ENCODE data around the gene TSPAN12. TPM values are rescaled to one million over a fixed set of nuclear protein-coding genes. Genes with fewer than 3 reads are reported as not detected.
A peak's percentile ranks its signal among the peaks of the same experiment; 100 is the strongest.

Gene TSPAN12
- polyA plus RNA-seq, 4 donors, result 181 to 199 (median 193) TPM

DNA sequence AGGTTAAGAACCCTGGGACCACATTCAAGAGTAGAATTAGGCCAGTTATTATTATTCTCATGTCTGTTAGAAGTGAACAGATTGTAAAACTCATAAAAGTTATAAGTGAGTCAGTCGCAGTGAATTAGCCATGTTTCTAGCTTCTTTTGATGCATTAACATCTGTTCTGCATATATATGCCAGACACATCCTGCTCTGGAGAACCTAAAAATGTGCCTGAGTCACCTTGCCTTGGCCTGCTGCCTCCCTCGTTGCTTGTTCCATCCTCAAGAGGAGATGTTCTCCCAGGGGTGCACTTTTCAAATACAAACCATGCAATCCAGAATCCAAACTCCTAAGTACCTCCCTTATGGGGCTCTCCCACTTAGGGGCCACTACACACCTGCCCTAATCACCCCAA, 14.8 kb downstream of the TSPAN12 start:
- no peak for DNase-seq (ENCODE audit: low read depth in 4 of 4, low spot score in 3 of 4)

DNA sequence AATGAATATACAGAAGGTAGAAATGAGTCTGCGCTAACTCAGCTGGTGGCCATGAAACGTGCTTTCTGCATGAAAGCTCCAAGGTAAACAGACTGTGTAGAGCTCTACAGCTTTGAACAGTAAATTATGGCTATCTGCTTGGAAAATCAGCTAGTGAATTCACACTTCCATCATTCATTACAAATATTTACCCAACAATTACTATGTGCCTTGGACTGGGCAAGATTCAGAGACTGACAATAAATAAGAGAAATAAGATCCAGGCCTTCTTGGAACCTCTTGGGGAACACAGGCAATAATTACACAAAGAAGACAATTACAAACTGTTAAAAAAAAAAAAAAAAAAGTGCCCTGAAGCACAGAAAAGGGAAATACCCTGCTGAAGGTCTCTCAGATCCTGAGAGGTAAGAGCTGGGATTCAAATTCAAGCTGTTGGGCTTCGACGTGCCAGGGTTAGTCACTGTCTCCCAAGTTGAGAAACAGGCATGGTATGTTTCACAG, 15.8 kb downstream of the TSPAN12 start:
- no peak for DNase-seq (ENCODE audit: low read depth in 4 of 4, low spot score in 3 of 4)

DNA sequence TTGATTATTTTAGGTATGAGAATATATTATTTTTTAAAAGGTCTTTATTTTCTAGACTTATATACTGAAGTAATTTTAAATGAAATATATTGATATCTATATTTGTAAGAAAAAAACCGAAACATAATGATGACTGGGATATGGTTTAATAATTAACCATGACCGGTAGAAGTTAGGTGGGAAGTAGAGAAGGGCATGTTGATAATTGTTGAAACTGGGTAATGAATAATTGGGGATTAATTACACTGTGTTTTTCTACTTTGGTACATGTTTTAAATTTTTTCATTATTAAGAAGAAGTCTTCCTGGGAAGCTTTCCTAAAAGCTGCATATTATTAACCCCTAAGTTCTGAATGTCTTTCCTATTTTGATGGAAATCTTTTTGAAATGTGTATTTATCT, 16.3 kb downstream of the TSPAN12 start:
- DNase-seq (ENCODE audit: low read depth in 4 of 4, low spot score in 3 of 4), result no peak

DNA sequence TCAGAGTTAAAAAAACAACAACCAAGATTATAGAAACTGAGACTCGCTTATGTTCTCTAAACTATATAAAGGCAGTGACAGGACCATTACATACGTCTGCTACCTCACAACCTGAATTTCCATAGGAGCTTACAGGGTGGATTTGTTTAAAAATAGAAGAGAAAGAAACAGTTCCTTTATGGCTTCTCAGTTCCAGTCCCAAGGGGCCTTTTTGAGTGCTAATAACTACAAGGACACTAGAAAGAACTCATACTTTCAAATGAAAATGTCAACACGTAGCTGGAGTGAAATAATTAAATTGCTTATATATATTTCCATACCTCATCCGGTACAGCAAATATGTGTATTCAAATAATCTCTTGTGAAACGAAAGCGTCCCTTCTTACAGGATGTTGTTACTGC, 19.7 kb downstream of the TSPAN12 start:
- DNase-seq (ENCODE audit: low read depth in 4 of 4, low spot score in 3 of 4), result no peak

DNA sequence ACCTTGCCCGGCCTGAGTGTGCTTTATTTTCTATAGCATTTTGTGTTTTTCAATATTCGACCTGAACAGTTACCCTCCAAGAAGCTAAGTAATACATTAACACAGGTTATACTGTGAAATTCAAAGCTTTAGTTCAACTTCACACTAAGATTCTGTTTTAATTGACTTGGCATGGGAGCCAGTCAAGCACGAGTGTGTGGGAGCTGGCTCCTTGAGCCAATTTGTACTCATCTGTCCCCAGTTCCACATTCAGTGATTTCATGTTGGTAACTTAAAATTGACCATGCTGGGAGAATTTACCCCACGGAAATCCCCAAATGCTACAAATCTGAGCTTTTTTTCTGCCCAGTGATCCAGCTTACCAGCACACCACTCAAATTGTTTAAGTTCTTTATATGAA, 20.3 kb downstream of the TSPAN12 start:
- peak in 1 of 4 donors; percentile 28 for DNase-seq (ENCODE audit: low read depth in 4 of 4, low spot score in 3 of 4)

DNA sequence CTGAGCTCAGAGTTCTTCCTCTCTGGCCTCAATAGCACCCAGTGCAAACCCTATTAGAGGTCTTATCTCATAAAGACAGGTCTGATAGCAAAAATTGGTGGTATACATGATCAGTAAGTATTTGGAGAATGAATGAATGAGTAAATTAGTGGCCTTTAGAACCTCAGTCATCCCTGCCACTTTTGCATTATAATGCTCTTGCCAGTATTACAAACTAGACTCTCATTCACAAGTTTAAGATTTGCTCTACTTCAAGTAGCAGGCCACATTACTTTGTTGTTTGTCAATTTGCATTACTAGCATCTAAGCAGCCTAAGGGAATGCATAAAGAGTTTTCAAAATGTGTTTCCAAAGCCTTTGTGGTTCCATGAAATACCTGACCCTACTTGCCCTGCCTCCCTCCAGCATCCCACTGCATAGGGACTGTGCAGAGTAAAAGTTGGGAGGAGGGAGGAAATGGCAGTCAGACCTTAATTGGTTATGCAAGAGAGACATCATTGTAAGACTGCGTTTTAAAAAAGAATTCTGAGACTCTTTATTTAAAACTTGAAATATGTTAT, 21.3 kb downstream of the TSPAN12 start:
- DNase-seq (ENCODE audit: low read depth in 4 of 4, low spot score in 3 of 4), result no peak

DNA sequence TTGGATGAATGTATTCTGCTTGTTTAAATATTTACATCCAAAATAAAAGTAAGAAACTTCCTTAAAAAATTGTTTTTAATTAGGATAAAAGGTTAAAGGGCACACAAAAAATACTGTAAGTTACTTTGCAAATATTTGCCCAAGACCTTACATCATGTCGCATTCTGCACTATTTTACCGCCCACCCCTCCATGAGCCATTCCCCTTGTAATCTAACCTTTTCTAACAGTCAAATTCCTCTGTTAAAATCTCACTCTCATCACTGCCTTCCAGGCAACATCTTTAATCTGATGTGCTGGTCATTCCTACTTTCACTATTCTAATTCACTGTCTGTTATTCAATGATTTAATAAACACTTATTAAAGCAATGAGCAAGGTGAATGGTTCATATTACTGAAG, 23.2 kb downstream of the TSPAN12 start:
- no peak for DNase-seq (ENCODE audit: low read depth in 4 of 4, low spot score in 3 of 4)

DNA sequence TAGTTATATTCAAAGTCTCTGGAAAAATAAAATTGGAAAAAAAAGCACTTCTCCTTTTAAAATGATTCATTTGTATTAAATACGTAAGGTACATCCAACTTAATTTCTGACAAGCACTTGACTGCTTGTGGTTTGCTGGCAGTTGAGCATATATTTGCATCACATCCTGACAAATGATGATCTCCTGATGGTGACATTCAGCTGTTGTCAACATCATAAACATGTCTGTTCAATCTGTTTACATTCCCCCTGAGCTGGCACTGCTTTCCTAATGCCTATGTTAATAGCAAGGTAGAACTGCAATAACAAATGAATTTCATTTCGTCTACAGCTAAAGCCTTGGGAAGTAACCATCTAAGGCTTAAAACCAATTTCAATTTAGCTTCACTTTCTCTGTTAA, 24.4 kb downstream of the TSPAN12 start:
- no peak for DNase-seq (ENCODE audit: low read depth in 4 of 4, low spot score in 3 of 4)

DNA sequence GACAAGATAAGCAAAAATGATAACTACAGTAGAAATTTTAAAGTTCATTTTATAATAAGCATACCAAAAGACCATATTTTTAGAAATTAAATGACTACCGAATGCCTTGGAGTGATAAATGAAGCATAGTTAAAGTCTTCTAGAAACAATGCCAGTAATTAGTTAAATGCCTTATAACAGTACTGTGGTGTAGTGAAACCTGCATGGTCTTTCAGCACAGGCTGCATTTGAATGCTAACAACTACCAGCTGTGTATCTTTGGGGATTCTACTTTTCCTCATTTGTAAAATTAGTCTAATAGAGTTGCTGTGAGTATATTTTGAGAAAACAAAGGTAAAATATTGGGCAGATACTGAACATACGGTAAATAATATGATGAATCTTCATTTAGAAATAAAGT, 25.1 kb downstream of the TSPAN12 start:
- DNase-seq (ENCODE audit: low read depth in 4 of 4, low spot score in 3 of 4), result no peak

DNA sequence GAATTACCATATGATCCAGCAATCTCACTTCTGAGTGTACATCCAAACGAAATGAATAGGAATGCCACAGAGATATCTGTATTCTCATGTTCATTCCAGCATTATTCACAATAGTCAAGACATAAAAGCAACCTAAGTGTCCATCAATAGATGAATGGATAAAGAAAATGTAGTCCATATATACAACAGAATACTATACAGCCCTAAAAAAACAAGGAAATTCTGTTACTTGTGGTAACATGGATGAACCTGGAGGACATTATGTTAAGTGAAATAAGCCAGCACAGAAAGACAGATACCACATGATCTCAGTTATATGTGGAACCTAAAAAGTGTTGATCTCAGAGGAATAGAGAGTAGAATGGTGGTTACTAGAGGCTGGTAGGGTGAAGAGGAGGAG, 26.7 kb downstream of the TSPAN12 start:
- no peak for DNase-seq (ENCODE audit: low read depth in 4 of 4, low spot score in 3 of 4)

DNA sequence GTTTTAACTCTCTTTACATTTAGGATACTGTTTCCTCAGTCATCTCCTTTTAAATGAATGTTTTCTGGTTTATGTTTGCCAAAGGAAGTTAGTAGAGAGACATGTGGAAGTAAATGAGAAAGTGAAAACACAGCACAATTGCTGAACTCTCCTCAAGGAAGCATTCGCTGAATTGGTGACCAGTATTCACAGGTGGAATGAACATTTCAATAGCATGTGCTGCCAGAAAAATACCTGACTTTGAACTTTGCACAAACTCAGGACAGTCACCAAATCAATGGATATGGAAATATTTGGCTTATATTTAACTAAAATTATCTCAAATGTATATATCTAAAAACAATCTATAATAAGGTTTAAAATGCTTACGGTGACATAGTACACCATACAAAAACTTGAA, 28.5 kb downstream of the TSPAN12 start:
- DNase-seq (ENCODE audit: low read depth in 4 of 4, low spot score in 3 of 4), result no peak

DNA sequence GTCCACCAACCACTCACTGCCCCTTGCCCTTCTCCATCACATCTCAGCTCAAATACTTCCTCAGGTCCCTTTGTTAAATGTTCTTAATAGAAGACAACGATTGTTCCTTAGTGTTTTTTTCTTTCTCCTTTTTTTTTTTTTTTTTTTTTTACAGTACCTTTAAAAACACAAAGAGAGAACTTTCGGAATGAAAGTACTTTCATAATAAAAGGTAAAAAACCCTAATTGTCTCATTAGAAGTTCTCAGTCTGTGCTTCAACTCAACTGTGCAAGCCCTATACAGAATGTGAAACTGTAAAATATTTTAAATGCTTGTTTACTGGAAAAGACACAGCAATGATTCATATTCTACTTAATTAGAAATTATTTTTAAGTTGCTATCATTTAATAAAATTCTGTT, 29.4 kb downstream of the TSPAN12 start:
- DNase-seq (ENCODE audit: low read depth in 4 of 4, low spot score in 3 of 4), result no peak

DNA sequence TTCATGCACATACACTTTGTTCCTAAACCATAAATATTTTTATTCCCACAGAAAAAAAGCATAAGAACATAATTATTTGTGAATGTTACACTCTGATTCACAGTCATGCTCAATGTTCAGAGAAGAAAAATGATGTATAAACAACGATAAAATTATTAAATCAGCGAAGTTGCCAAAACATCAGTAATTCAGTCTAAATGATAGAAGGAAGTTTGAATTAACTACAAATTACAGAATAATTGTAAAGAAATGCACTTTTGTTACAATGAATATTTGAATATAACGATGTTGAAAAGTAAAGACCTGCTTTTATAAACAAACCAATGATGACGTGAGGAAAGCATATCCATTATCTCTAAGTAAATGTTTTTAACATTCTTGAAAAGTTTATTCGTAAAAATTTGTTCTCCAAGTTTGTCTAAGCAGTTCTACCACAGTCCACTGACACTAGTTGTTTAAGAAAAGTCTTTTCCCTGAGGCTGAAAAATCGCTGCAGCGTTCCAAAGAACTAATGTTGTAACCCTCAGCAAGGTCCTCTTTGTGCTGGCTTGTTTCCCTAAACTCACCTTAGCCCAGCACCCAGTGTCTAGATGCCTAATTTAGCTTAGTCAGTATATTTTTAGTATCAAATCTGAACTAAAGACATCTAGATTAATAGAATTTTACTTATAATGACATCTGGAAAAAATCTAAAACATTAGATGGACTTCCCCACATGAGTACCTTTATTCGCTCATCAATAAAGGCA, 30.4 kb downstream of the TSPAN12 start:
- DNase-seq (ENCODE audit: low read depth in 4 of 4, low spot score in 3 of 4), result no peak

DNA sequence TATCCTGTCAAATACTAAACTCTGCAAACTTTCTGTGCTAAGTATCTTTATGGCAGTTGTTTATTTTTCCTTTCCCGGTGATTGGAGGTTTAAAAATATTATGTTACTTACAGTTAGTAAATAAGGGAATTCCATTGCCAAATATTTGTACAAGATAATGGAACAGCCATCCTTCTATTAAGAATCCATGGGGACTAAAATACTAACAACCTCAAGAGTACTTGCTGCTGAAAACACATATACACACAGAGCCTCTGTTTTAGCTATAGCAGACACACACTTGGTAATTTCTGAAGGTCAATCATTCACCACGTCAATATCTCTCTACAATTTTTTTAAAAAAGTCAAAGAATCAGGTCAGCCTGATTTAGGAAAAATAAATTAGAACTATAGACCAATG, 32.4 kb downstream of the TSPAN12 start:
- DNase-seq (ENCODE audit: low read depth in 4 of 4, low spot score in 3 of 4), result no peak

DNA sequence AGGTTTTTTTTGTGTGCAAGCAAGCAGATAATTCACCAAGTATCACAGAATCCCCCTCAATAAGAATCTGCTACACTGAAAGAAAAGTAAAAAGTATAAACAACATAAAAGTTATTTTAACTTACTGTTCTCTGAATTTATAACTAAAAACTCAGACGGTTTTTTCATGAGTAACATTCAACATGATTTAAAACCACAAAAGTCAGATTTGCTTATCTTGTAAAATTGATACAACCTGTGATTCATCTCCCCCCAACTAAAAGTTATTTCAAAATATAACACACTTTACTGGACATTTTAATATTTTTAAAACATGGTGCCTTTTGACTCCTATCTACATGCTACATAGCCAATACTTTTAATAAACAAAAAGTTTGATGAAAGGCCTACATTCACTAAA, 32.8 kb downstream of the TSPAN12 start:
- no peak for DNase-seq (ENCODE audit: low read depth in 4 of 4, low spot score in 3 of 4)

DNA sequence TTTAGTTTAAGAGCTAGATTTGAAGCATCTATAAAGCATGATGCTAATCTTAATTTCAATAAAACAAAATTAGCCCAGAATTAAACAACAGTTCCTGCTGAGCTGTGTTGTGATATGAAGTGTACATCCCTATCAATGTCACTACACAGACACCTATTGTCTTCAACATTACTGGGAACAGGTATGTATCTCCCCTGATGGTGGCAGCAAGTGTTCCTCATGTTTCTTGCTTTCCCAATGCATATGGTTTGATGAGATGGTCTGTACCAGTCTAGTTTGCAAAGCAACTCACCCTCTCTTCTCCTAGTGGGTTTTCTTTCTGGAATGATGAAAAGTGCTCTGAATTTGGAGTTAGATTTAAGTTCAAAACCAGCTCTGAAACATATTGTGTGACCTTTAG, 38.1 kb downstream of the TSPAN12 start:
- no peak for DNase-seq (ENCODE audit: low read depth in 4 of 4, low spot score in 3 of 4)

DNA sequence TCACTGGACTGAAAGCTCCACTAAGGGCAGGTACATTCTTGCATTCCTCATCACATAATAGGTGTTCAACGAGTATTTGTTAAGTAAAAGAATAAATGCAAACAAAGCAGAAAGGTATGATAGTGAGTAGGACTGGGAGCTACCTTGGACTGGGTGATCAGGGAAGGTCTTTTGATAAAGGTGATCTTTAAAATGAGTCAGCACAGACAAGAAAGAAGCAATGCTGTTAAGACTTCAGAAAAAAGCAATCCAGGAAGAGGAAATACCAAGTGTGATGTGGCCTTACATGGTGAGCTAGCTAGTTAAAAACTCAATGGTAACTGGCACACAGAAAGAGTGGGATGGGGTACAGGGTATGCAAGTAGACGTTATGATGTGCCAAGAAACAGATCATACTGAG, 40.1 kb downstream of the TSPAN12 start:
- no peak for DNase-seq (ENCODE audit: low read depth in 4 of 4, low spot score in 3 of 4)

DNA sequence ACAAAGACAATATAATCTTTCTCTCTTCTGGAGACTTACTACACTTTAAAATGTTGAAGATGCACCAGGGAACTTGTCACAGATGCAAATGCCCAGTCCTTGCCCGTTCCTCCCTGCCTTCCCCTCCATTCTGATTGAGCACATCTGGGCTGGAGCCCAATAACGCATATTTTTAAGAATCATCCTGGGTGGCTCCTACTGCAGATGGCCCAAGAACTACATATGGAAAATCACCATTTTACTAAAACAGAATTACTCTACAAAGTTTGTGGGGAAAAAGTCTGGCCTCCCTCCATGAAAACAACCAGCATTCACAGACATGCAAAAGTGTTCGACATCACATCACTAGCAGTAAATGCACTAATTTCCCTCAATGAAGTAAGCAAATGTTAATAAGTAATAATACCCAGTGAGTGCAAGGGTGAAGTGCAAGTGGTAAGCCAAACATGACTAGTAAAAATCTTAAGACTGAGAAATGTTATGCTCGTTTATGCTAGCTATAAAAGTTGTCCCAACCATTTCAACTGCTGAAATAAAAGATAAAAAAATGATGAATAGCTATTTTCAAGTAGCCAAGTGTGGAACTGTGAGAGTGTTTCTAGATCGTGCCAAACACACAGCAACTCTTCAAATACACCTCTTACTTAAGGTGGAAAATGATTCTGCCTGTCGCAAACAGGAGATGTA, 43.5 kb downstream of the TSPAN12 start:
- DNase-seq (ENCODE audit: low read depth in 4 of 4, low spot score in 3 of 4), result no peak

DNA sequence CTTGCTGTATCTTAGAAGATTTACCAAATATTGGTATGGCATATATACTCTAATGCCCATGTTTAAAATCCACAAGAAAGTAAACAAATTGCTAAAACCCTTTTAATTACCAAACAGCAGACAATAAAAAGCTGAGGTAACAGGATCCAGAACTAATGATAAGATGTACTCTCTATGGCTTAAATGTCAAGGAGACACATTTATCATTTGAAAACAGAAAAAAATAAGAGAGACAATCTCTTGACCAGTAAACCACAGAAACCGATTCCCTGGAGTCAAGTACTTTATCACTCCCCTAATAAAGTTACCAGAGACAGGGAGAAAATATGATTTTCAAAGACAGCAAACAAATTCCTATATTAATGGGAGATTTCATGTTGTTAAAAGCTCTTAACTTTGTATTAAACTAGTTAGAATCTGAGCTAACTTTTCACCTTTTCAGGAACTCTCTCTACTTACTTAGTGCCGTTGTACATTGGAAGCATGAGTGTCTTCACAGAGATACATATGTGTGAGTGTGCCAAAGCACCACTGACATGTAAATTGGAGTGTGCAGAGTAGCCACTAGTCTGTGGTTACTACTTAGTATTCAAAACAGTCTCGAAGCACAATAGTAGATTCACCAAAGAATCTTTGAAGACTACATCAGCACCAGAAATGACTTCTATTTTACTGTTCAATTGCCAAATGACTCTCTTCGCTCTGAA, 44.2 kb downstream of the TSPAN12 start:
- DNase-seq (ENCODE audit: low read depth in 4 of 4, low spot score in 3 of 4), result no peak

DNA sequence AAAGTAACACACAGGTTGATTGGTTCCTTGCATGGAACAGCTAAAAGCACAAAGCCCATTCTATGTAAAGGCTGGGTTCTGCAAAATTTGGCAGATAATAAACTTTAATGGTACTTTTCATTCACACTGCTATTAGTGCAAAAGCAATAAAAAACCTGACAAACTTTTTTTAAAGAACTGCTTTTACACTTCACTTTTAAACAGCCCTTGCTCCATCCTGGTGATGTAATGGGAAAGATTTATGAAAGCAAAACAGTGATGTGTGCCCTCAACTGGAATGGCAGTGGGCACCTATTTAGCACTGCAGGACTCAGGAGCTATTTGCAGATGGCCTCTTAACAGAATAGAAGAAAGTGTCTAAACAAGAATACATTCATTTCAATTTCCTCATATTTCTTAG, 44.9 kb downstream of the TSPAN12 start:
- DNase-seq (ENCODE audit: low read depth in 4 of 4, low spot score in 3 of 4), result no peak

DNA sequence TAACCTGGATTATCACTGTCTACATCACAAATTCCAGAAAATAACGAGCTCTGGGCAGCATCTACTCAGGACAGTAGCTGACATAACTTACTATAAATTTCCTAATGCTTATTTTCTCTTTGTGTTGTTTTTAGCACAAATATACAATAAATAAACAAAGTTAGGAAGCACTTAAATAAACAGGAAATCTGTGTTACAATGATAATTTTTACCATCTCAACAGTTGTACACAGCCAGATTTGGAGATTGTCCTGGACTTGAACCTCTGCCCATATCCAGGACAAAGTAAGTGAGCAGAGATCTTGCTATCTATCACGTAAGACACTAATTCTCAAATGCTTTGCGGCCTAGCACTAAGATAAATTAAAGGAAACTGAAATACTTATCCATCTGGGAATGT, 48.7 kb downstream of the TSPAN12 start:
- DNase-seq (ENCODE audit: low read depth in 4 of 4, low spot score in 3 of 4), result no peak

Measured in right renal pelvis (tissue), 4 donors.